H1 (cell line): ENCODE measurements around the gene IMPG2. TPM values are rescaled to one million over a fixed set of nuclear protein-coding genes. Genes with fewer than 3 reads are reported as not detected.

Experiments
- CTCF ChIA-PET: fragments of 300-600 bp; sonication (Branson Sonifier 250); formaldehyde crosslinking; loops from one replicate; lab custom pipeline; 2021; ENCODE audit not compliant: partially characterized antibody; lab: Charles Lee
- POLR2A ChIA-PET: fragments of 300-600 bp; sonication (Branson Sonifier 250); formaldehyde crosslinking; loops from one replicate; lab custom pipeline; 2021; ENCODE audit warnings: inconsistent platforms; ENCODE audit not compliant: partially characterized antibody; lab: Charles Lee
- DNase-seq, 2 experiments: peaks; one replicate each; pipeline versions ENCODE4 v3.0.0 to v3.0.0-alpha.2; 2010 to 2022; ENCODE audit warnings: low spot score in 2 of 2, low read depth in 1 of 2, mixed read lengths in 1 of 2
- FAIRE-seq: peaks from 2 replicates; lab custom pipeline; 2011; peaks lifted over from hg19 to GRCh38; lab: Jason Lieb, UNC
- H2AFZ ChIP-seq: 2 replicates; pipeline ENCODE4 v1.8.1; 2012; ENCODE audit warnings: low read length, inconsistent platforms
- H2AK5ac ChIP-seq: 2 replicates; pipeline ENCODE4 v1.6.1; 2013; ENCODE audit warnings: low read depth, low read length
- H2BK120ac ChIP-seq: replicated peaks from 2 replicates; pipeline ENCODE3; 2013; ENCODE audit warnings: low read depth, low read length, inconsistent platforms
- H2BK12ac ChIP-seq: 2 replicates; pipeline ENCODE4 v1.6.1; 2013; ENCODE audit warnings: low read depth, low read length
- H2BK15ac ChIP-seq: 2 replicates; pipeline ENCODE4 v1.6.1; 2013; ENCODE audit warnings: low read length
- H2BK20ac ChIP-seq: 2 replicates; pipeline ENCODE4 v1.6.1; 2013; ENCODE audit warnings: low read length
- H2BK5ac ChIP-seq: 2 replicates; pipeline ENCODE4 v1.6.1; 2013; ENCODE audit warnings: low read depth, low read length
- H3K14ac ChIP-seq: 2 replicates; pipeline ENCODE4 v1.6.1; 2013; ENCODE audit warnings: inconsistent platforms; ENCODE audit not compliant: insufficient read length
- H3K18ac ChIP-seq: 2 replicates; pipeline ENCODE4 v1.6.1; 2013; ENCODE audit warnings: low read length; ENCODE audit errors: extremely low read depth
- H3K23ac ChIP-seq: 2 replicates; pipeline ENCODE4 v1.6.1; 2013; ENCODE audit warnings: inconsistent platforms; ENCODE audit not compliant: insufficient read length
- H3K23me2 ChIP-seq: 2 replicates; pipeline ENCODE4 v1.6.1; 2013; ENCODE audit warnings: low read depth, low read length
- H3K27ac ChIP-seq: 2 replicates; pipeline ENCODE4 v1.6.1; 2011; ENCODE audit warnings: low read depth, low read length, inconsistent platforms
- H3K27me3 ChIP-seq, 4 experiments: replicated peaks in 1 of 4; 1 replicate in 1 of 4; 2 replicates in 3 of 4; pipeline versions ENCODE4 v1.6.1 to v1.8.1; 2011 to 2013; ENCODE audit warnings: low read length in 3 of 4, mild to moderate bottlenecking in 3 of 4, inconsistent platforms in 2 of 4, mixed read lengths in 2 of 4, moderate library complexity in 1 of 4; ENCODE audit not compliant: control insufficient read depth in 3 of 4, insufficient read depth in 3 of 4; ENCODE audit errors: extremely low read depth in 1 of 4
- H3K36me3 ChIP-seq, 4 experiments: 2 replicates each; pipeline versions ENCODE4 v1.6.1 to v1.8.1; 2011 to 2013; ENCODE audit warnings: mild to moderate bottlenecking in 4 of 4, low read length in 3 of 4, moderate library complexity in 2 of 4, control low read depth in 1 of 4, inconsistent platforms in 1 of 4; ENCODE audit not compliant: insufficient read depth in 4 of 4, control insufficient read depth in 2 of 4
- H3K4ac ChIP-seq: replicated peaks from 2 replicates; pipeline ENCODE3; 2013; ENCODE audit warnings: low read length, low read depth, mixed read lengths, inconsistent platforms; ENCODE audit not compliant: insufficient read length
- H3K4me1 ChIP-seq, 4 experiments: replicated peaks in 1 of 4; 1 replicate in 1 of 4; 2 replicates in 3 of 4; pipeline versions ENCODE4 v1.6.1 to v1.8.1; 2011 to 2013; ENCODE audit warnings: low read length in 3 of 4, inconsistent platforms in 2 of 4, mixed read lengths in 1 of 4; ENCODE audit not compliant: insufficient read depth in 4 of 4, control insufficient read depth in 3 of 4
- H3K4me2 ChIP-seq, 2 experiments: 2 replicates each; pipeline versions ENCODE4 v1.6.1 to v1.8.1; 2011 to 2013; ENCODE audit warnings: low read depth in 2 of 2, low read length in 2 of 2, control low read depth in 1 of 2, inconsistent platforms in 1 of 2, mild to moderate bottlenecking in 1 of 2; ENCODE audit not compliant: insufficient read depth in 1 of 2
- H3K4me3 ChIP-seq, 4 experiments: fragments of 200-600, 300-600 bp in 1 of 4; sonication (generic), shearing (Covaris generic), sonication (Bioruptor Twin) in 1 of 4; 2 replicates each; pipeline versions ENCODE4 v1.5.1 to v1.8.1; 2011 to 2016; ENCODE audit warnings: low read length in 4 of 4, low read depth in 3 of 4, control low read depth in 2 of 4, inconsistent platforms in 2 of 4, mild to moderate bottlenecking in 2 of 4, mixed read lengths in 1 of 4, moderate library complexity in 1 of 4; ENCODE audit not compliant: insufficient read depth in 2 of 4; ENCODE audit errors: extremely low read depth in 1 of 4
- H3K56ac ChIP-seq: replicated peaks from 2 replicates; pipeline ENCODE3; 2013; ENCODE audit warnings: low read depth, mild to moderate bottlenecking, mixed read lengths, low read length, inconsistent platforms; ENCODE audit not compliant: insufficient read length
- H3K79me1 ChIP-seq: 2 replicates; pipeline ENCODE4 v1.6.1; 2013; ENCODE audit warnings: low read depth, low read length, control low read depth
- H3K79me2 ChIP-seq, 2 experiments: 2 replicates each; pipeline versions ENCODE4 v1.6.1 to v1.8.1; 2012 to 2013; ENCODE audit warnings: low read length in 2 of 2, mild to moderate bottlenecking in 2 of 2, inconsistent platforms in 1 of 2; ENCODE audit not compliant: insufficient read depth in 2 of 2, control insufficient read depth in 1 of 2
- H3K9ac ChIP-seq, 4 experiments: replicated peaks in 1 of 4; 1 replicate in 1 of 4; 2 replicates in 3 of 4; pipeline versions ENCODE4 v1.6.1 to v1.8.1; 2011 to 2013; ENCODE audit warnings: low read depth in 3 of 4, low read length in 3 of 4, control low read depth in 2 of 4, mild to moderate bottlenecking in 2 of 4, moderate library complexity in 2 of 4, inconsistent platforms in 1 of 4; ENCODE audit errors: extremely low read depth in 1 of 4
- H3K9me3 ChIP-seq, 2 experiments: 2 replicates each; pipeline versions ENCODE4 v1.6.1 to v1.8.1; 2012 to 2013; ENCODE audit warnings: mild to moderate bottlenecking in 2 of 2, moderate library complexity in 2 of 2, control low read depth in 1 of 2, inconsistent platforms in 1 of 2, low read depth in 1 of 2, low read length in 1 of 2, mixed read lengths in 1 of 2; ENCODE audit not compliant: insufficient read depth in 2 of 2
- H4K20me1 ChIP-seq, 2 experiments: replicated peaks in 1 of 2; 2 replicates each; pipeline versions ENCODE3 to v1.8.1; 2011 to 2013; ENCODE audit warnings: inconsistent platforms in 2 of 2, low read length in 2 of 2, mild to moderate bottlenecking in 1 of 2; ENCODE audit not compliant: insufficient read depth in 2 of 2, control insufficient read depth in 1 of 2
- H4K5ac ChIP-seq: 2 replicates; pipeline ENCODE4 v1.6.1; 2013; ENCODE audit warnings: low read length, low read depth, mixed read lengths, inconsistent platforms; ENCODE audit not compliant: insufficient read length
- H4K8ac ChIP-seq: 2 replicates; pipeline ENCODE4 v1.8.0; 2013; ENCODE audit warnings: mild to moderate bottlenecking, moderate library complexity, low read length, inconsistent platforms; ENCODE audit not compliant: insufficient read depth; ENCODE audit errors: extremely low read depth
- H4K91ac ChIP-seq: replicated peaks from 2 replicates; pipeline ENCODE3; 2013; ENCODE audit warnings: low read length, mixed read lengths, inconsistent platforms; ENCODE audit not compliant: insufficient read length
- BCL11A ChIP-seq, 2 experiments: IDR thresholded peaks; one replicate each; pipeline ENCODE4 v1.6.1; 2011; ENCODE audit warnings: low read depth in 2 of 2, low read length in 2 of 2, mild to moderate bottlenecking in 2 of 2
- RAD21 ChIP-seq, 2 experiments: IDR thresholded peaks in 1 of 2; conservative IDR thresholded peaks in 1 of 2; 2 replicates each; pipeline ENCODE4 v1.6.1; 2011; ENCODE audit warnings: low read depth in 2 of 2, low read length in 2 of 2, improper control_type of control experiment in 1 of 2, inconsistent platforms in 1 of 2, mild to moderate bottlenecking in 1 of 2, moderate library complexity in 1 of 2
- RFX5 ChIP-seq: IDR thresholded peaks from 2 replicates; pipeline ENCODE4 v1.6.1; 2011; ENCODE audit warnings: low read depth, low read length, improper control_type of control experiment, borderline replicate concordance
- SP1 ChIP-seq: IDR thresholded peaks from 2 replicates; pipeline ENCODE4 v1.6.1; 2011; ENCODE audit warnings: low read depth, low read length
- WGBS, 2 experiments: shearing (Covaris generic) in 1 of 2; methylation state at CpG; one replicate each; pipeline versions ENCODE4 v1.1.6 to v1.1.7; 2013 to 2015; ENCODE audit warnings: low lambda C conversion rate in 2 of 2, mixed read lengths in 2 of 2, inconsistent platforms in 1 of 2, low coverage in 1 of 2, missing lambda C conversion rate in 1 of 2; ENCODE audit not compliant: insufficient replicate concordance in 2 of 2, insufficient coverage in 1 of 2, insufficient read length in 1 of 2; ENCODE audit errors: extremely low coverage in 1 of 2, missing lambda C conversion rate in 1 of 2; 5-methylcytosine and 5-hydroxymethylcytosine counted together
- polyA plus RNA-seq, 7 experiments: library from polyadenylated mRNA; depleted of rRNA in 3 of 7; stranded (reverse) in 5 of 7; unstranded in 2 of 7; fragments of >200 nt in 5 of 7; fragments of 200-250 nt in 2 of 7; gene quantifications; 1 replicate in 5 of 7; 2 replicates in 1 of 7; 4 replicates in 1 of 7; pipeline versions ENCODE4 v1.2.1 to v1.2.3, GENCODE V29; 2011 to 2013; ENCODE audit warnings: missing spikeins in 2 of 7, mixed read lengths in 2 of 7
- total RNA-seq: library from RNA; stranded (reverse); fragmentation: NEBNext Ultra II Directional; extraction: Animal tissue kit (Norgen Biotek cat#: 25700); gene quantifications from 2 replicates; pipeline ENCODE4 v1.2.1, GENCODE V29; 2021
- TF ChIP-seq, protein P1 (sequence below), 3 experiments: IDR thresholded peaks; 1 replicate in 2 of 3; 2 replicates in 1 of 3; pipeline versions ENCODE4 v1.5.1 to v1.6.1; 2011; ENCODE audit warnings: low read length in 3 of 3, mild to moderate bottlenecking in 3 of 3, inconsistent platforms in 2 of 3, low read depth in 1 of 3, moderate library complexity in 1 of 3; ENCODE audit not compliant: insufficient read depth in 1 of 3; ENCODE audit errors: control extremely low read depth in 1 of 3
- TF ChIP-seq, protein P2 (sequence below): IDR thresholded peaks from 2 replicates; pipeline ENCODE4 v1.6.1; 2012; ENCODE audit warnings: inconsistent platforms

IMPG2 gene
- total and polyA plus RNA-seq, 2 of the 8 experiments (the other 6 are each of a cell fraction or from before 2014, with no cell fraction given), result 0.03 to 0.06 TPM

DNA sequence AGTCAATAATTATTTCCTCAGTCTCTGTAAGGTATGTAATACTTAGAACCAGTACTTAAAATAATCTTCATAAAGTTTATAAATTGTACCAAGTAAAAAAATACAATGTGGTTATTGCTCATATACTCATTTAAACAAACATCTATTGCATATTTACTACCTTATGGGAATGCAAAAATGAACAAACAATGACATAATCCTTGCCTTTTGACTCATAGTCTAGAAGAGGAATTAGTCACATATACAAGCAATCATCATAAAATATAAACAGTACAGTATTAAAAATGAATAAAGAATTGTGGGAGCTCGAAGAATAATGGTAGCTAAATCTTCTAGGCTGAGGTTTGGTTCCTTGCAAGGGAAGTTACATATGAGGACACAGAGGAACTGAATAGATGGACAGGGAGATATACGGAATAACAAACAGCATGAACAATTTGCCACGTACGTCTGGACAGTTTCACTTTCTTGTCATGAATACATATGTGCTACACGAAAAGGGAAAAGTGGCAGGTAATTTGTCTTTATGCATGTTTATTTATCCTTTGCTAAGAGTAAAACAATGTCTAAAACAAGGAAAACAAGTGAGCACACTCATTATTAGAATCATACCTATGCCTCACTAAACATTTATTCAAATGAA is 17.2 kb downstream of the IMPG2 start:
- Histone ChIP-seq H3K9ac (no peak overlapping the region), H4K91ac (no peak overlapping the region), H3K9me3 (peaks cover 4 to 5% of the 10 kb centered on the region in 2 experiments; a peak in 3 of 4 replicates), H4K8ac (no peak overlapping the region), H3K23ac (no peak overlapping the region), H3K4me2 (no peak overlapping the region), H2BK120ac (no peak overlapping the region), H3K79me2 (no peaks in the 10 kb centered on the region), H3K14ac (no peak overlapping the region), H2BK15ac (no peak overlapping the region), H3K18ac (no peak overlapping the region), H3K79me1 (no peaks in the 10 kb centered on the region), H3K27me3 (no peaks in the 10 kb centered on the region), H2BK12ac (no peak overlapping the region), H3K4me3 (no peak overlapping the region), H4K5ac (no peak overlapping the region), H3K4ac (no peak overlapping the region)
- ChIA-PET POLR2A (interaction anchor here (0.9 kb wide), 1 partner anchor 15 kb away, joined by 3 read pairs; no protein-coding TSS in a partner anchor), CTCF (no interaction called here)
- 73% methylated on average over 5 of the region's 5 CpGs; no CpG with 5 or more reads in 1 of the 2 experiments for WGBS, 2 experiments
- FAIRE-seq, result no peak
- TF ChIP-seq BCL11A (IDR thresholded peaks at IDR 0.05; ENCODE audit: low read depth in 2 of 2, low read length in 2 of 2), result no peak
- no peak for TF ChIP-seq RFX5
- no peak for TF ChIP-seq SP1
- TF ChIP-seq, protein P1, sequence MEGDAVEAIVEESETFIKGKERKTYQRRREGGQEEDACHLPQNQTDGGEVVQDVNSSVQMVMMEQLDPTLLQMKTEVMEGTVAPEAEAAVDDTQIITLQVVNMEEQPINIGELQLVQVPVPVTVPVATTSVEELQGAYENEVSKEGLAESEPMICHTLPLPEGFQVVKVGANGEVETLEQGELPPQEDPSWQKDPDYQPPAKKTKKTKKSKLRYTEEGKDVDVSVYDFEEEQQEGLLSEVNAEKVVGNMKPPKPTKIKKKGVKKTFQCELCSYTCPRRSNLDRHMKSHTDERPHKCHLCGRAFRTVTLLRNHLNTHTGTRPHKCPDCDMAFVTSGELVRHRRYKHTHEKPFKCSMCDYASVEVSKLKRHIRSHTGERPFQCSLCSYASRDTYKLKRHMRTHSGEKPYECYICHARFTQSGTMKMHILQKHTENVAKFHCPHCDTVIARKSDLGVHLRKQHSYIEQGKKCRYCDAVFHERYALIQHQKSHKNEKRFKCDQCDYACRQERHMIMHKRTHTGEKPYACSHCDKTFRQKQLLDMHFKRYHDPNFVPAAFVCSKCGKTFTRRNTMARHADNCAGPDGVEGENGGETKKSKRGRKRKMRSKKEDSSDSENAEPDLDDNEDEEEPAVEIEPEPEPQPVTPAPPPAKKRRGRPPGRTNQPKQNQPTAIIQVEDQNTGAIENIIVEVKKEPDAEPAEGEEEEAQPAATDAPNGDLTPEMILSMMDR (IDR thresholded peaks at IDR 0.05; ENCODE audit: control extremely low read depth in 1 of 3, insufficient read depth in 1 of 3, low read depth in 1 of 3, low read length in 3 of 3), result no peak
- TF ChIP-seq, protein P2, sequence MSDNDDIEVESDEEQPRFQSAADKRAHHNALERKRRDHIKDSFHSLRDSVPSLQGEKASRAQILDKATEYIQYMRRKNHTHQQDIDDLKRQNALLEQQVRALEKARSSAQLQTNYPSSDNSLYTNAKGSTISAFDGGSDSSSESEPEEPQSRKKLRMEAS, result no peak
- no peak for TF ChIP-seq RAD21 (IDR thresholded peaks at IDR 0.05 in 1 of 2, conservative IDR thresholded peaks at IDR 0.05 in 1 of 2; ENCODE audit: low read depth in 2 of 2, low read length in 2 of 2)
- TF ChIP-seq, all 59 proteins: peak for 0
- no peaks in the 10 kb centered on the region for H3K23me2 ChIP-seq
- H2AFZ ChIP-seq, result no peak overlapping the region
- no peak overlapping the region for H2BK5ac ChIP-seq
- no peak overlapping the region for H2AK5ac ChIP-seq
- H4K20me1 ChIP-seq, result no peaks in the 10 kb centered on the region
- no peak overlapping the region for H3K56ac ChIP-seq
- no peaks in the 10 kb centered on the region for H3K36me3 ChIP-seq
- no peak overlapping the region for H2BK20ac ChIP-seq
- H3K4me1 ChIP-seq, result no peaks in the 10 kb centered on the region
- H3K27ac ChIP-seq, result no peak overlapping the region
- DNase-seq, result no peak
